ENCODE data around the gene NUDT8.

NUDT8 gene

GRCh38 chr11:67670316-67671210, 40.8 kb upstream of the NUDT8 start:
- CTCF ChIA-PET, result interaction anchor here (0.7 to 2.3 kb wide), 2 partner anchors 9 to 39 kb away, joined by 3 to 8 read pairs; no protein-coding TSS in a partner anchor
- Histone ChIP-seq H3K27ac (ENCODE audit: insufficient read depth in 1 of 2, low read depth in 1 of 2, low read length in 2 of 2, poor library complexity in 1 of 2, severe bottlenecking in 2 of 2) (no peak overlapping the region), H3K4me1 (ENCODE audit: control extremely low read depth in 1 of 4, control insufficient read depth in 4 of 4, insufficient read depth in 4 of 4, low read length in 3 of 4) (no peaks in the 10 kb centered on the region), H3K9me3 (ENCODE audit: control extremely low read depth in 1 of 5, control insufficient read depth in 4 of 5, insufficient read depth in 2 of 5, low read depth in 1 of 5, low read length in 4 of 5) (no peaks in the 10 kb centered on the region), H3K27me3 (replicated peaks in 2 of 5; ENCODE audit: control insufficient read depth in 4 of 5, insufficient read depth in 5 of 5, low read length in 4 of 5) (no peaks in the 10 kb centered on the region), H3K4me3 (ENCODE audit: control insufficient read depth in 1 of 7, extremely low read depth in 1 of 7, insufficient read depth in 4 of 7, low read depth in 2 of 7, low read length in 6 of 7) (no peak overlapping the region), H3K36me3 (ENCODE audit: control insufficient read depth in 4 of 4, insufficient read depth in 4 of 4, low read length in 3 of 4) (no peaks in the 10 kb centered on the region)
- DNase-seq, result no peak
- POLR2A ChIA-PET, result no interaction called here
- WGBS (ENCODE audit: insufficient coverage), result 90% methylated on average over 18 of the region's 23 CpGs

DNA sequence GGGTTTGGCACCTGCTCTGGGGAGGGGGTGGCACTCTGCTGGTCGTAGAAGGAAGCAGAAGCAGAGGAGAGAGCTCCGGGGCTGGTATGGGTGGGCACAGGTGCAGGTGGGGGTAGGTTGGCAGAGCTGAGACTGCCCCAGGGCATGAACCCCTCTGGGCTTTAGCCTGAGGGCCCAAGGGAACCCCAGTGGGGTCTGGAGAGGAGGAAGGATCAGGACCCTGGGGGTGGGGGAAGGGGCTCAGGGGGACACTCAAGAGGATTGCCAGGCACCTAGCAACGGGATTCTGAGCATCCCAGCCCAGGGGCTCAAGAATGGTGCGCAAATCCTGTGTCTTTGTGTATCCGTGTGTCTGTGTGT, 38.4 kb upstream of the NUDT8 start:
- no peak overlapping the region for H3K4me3 ChIP-seq (ENCODE audit: control insufficient read depth in 1 of 7, extremely low read depth in 1 of 7, insufficient read depth in 4 of 7, low read depth in 2 of 7, low read length in 6 of 7)
- DNase-seq, result no peak
- 63% methylated on average over 4 of the region's 5 CpGs for WGBS (ENCODE audit: insufficient coverage)
- CTCF ChIA-PET, result interaction anchor here (1.3 to 3.2 kb wide), 2 partner anchors 20 to 38 kb away, joined by 6 to 15 read pairs; partner anchors contain the start of gene NUDT8
- POLR2A ChIA-PET, result no interaction called here
- H3K27me3 ChIP-seq (replicated peaks in 2 of 5; ENCODE audit: control insufficient read depth in 4 of 5, insufficient read depth in 5 of 5, low read length in 4 of 5), result no peaks in the 10 kb centered on the region
- H3K36me3 ChIP-seq (ENCODE audit: control insufficient read depth in 4 of 4, insufficient read depth in 4 of 4, low read length in 3 of 4), result no peaks in the 10 kb centered on the region
- H3K9me3 ChIP-seq (ENCODE audit: control extremely low read depth in 1 of 5, control insufficient read depth in 4 of 5, insufficient read depth in 2 of 5, low read depth in 1 of 5, low read length in 4 of 5), result no peaks in the 10 kb centered on the region
- H3K4me1 ChIP-seq (ENCODE audit: control extremely low read depth in 1 of 4, control insufficient read depth in 4 of 4, insufficient read depth in 4 of 4, low read length in 3 of 4), result no peaks in the 10 kb centered on the region
- no peak overlapping the region for H3K27ac ChIP-seq (ENCODE audit: insufficient read depth in 1 of 2, low read depth in 1 of 2, low read length in 2 of 2, poor library complexity in 1 of 2, severe bottlenecking in 2 of 2)

DNA sequence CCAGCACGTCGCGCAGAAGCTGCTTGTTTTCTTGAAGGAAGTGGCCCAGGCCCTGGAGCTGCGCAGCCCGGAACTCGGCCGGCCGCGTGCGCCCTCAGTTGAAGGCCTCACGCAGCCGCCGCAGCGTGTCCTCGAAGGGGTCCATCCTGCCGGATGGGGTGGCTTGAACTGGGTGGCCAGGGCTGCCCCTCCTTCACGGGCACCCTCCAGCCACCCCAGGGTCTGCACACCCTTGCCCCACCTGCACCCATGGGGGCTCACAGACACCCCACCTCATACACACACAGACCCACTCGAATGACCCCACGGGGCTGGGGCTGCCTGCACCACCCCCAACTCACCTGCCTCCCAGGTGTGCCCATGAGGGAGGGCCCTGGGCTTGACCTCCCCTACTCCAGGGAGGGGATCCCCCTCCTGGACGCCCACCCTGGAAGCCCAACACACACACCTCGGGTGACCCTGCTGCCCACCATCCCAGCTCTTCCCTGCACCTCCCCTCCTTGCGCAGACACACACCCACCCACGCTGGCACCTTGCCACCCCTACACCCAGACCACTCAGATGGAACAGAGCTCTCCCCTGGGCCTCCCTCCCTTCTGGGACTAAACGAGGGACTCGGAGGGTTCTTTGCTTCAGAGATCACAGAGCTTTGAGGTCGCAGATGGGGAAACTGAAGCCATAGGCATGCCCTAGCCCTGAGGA, 37.9 kb upstream of the NUDT8 start:
- H3K36me3 ChIP-seq (ENCODE audit: control insufficient read depth in 4 of 4, insufficient read depth in 4 of 4, low read length in 3 of 4), result no peaks in the 10 kb centered on the region
- H3K27me3 ChIP-seq (replicated peaks in 2 of 5; ENCODE audit: control insufficient read depth in 4 of 5, insufficient read depth in 5 of 5, low read length in 4 of 5), result no peaks in the 10 kb centered on the region
- ChIA-PET CTCF (interaction anchor here (1.3 to 3.2 kb wide), 3 partner anchors 9 to 38 kb away, joined by 5 to 15 read pairs (median 6); partner anchors contain the start of gene NUDT8), POLR2A (no interaction called here)
- H3K9me3 ChIP-seq (ENCODE audit: control extremely low read depth in 1 of 5, control insufficient read depth in 4 of 5, insufficient read depth in 2 of 5, low read depth in 1 of 5, low read length in 4 of 5), result no peaks in the 10 kb centered on the region
- no peak overlapping the region for H3K4me3 ChIP-seq (ENCODE audit: control insufficient read depth in 1 of 7, extremely low read depth in 1 of 7, insufficient read depth in 4 of 7, low read depth in 2 of 7, low read length in 6 of 7)
- peak in 2 of 3 donors; percentile 33 to 38 for DNase-seq
- WGBS (ENCODE audit: insufficient coverage), result 93% methylated on average over 13 of the region's 26 CpGs
- no peak overlapping the region for H3K27ac ChIP-seq (ENCODE audit: insufficient read depth in 1 of 2, low read depth in 1 of 2, low read length in 2 of 2, poor library complexity in 1 of 2, severe bottlenecking in 2 of 2)
- H3K4me1 ChIP-seq (ENCODE audit: control extremely low read depth in 1 of 4, control insufficient read depth in 4 of 4, insufficient read depth in 4 of 4, low read length in 3 of 4), result no peaks in the 10 kb centered on the region

DNA sequence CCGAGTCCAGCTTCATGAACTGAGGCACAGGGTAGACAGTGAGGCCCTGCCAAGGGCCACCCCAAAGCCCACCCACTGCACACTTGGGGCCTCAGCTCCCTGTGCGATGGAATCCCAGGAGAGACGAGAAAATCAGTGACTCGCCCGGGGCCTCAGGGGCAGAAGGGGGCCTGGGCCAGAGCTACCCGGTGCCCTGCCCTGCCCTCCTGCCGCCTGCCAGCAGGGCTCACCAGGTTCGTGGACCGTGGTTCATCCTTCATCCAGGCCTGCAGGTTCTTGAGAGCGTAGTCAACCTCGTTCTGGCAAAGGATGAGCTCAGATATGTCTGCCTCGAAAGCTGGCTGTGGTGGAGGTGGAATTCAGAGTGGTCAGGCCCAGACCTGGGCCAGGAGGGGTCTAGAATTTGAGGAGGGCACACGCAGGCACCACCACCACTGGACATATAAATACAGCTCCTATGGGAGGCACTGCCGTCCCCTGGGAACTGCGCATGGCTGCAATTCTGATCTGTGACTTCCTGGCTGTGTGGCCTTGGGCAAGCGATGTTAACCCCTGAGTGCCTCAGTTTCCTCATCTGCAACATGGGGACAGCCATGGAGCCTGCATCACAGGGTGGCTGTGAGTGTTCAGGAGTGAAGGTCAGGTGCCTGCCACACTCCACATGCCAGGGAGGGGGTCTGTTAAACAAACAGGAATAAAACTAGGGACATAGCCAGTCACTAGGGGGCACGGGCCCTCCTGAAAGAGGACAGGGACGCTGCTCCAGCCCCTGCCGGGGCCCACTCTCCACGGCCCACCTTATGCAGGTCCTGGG, 37.1 kb upstream of the NUDT8 start:
- no peaks in the 10 kb centered on the region for H3K36me3 ChIP-seq (ENCODE audit: control insufficient read depth in 4 of 4, insufficient read depth in 4 of 4, low read length in 3 of 4)
- ChIA-PET CTCF (interaction anchor here (0.9 to 3.2 kb wide), 7 partner anchors 8 to 44 kb away, joined by 3 to 15 read pairs (median 5); partner anchors contain the start of gene NUDT8), POLR2A (no interaction called here)
- 85% methylated on average over 18 of the region's 20 CpGs for WGBS (ENCODE audit: insufficient coverage)
- H3K4me1 ChIP-seq (ENCODE audit: control extremely low read depth in 1 of 4, control insufficient read depth in 4 of 4, insufficient read depth in 4 of 4, low read length in 3 of 4), result no peaks in the 10 kb centered on the region
- H3K4me3 ChIP-seq (ENCODE audit: control insufficient read depth in 1 of 7, extremely low read depth in 1 of 7, insufficient read depth in 4 of 7, low read depth in 2 of 7, low read length in 6 of 7), result no peak overlapping the region
- H3K9me3 ChIP-seq (ENCODE audit: control extremely low read depth in 1 of 5, control insufficient read depth in 4 of 5, insufficient read depth in 2 of 5, low read depth in 1 of 5, low read length in 4 of 5), result no peaks in the 10 kb centered on the region
- H3K27ac ChIP-seq (ENCODE audit: insufficient read depth in 1 of 2, low read depth in 1 of 2, low read length in 2 of 2, poor library complexity in 1 of 2, severe bottlenecking in 2 of 2), result no peak overlapping the region
- DNase-seq, result no peak
- H3K27me3 ChIP-seq (replicated peaks in 2 of 5; ENCODE audit: control insufficient read depth in 4 of 5, insufficient read depth in 5 of 5, low read length in 4 of 5), result no peaks in the 10 kb centered on the region

GRCh38 chr11:67666303-67666645, 36.5 kb upstream of the NUDT8 start:
- no peaks in the 10 kb centered on the region for H3K36me3 ChIP-seq (ENCODE audit: control insufficient read depth in 4 of 4, insufficient read depth in 4 of 4, low read length in 3 of 4)
- 90% methylated on average over 11 of the region's 11 CpGs for WGBS (ENCODE audit: insufficient coverage)
- no peaks in the 10 kb centered on the region for H3K9me3 ChIP-seq (ENCODE audit: control extremely low read depth in 1 of 5, control insufficient read depth in 4 of 5, insufficient read depth in 2 of 5, low read depth in 1 of 5, low read length in 4 of 5)
- no peak overlapping the region for H3K27ac ChIP-seq (ENCODE audit: insufficient read depth in 1 of 2, low read depth in 1 of 2, low read length in 2 of 2, poor library complexity in 1 of 2, severe bottlenecking in 2 of 2)
- CTCF ChIA-PET, result interaction anchor here (0.9 to 3.2 kb wide), 6 partner anchors 8 to 43 kb away, joined by 3 to 15 read pairs (median 4); no protein-coding TSS in a partner anchor
- POLR2A ChIA-PET, result no interaction called here
- DNase-seq, result no peak
- no peak overlapping the region for H3K4me3 ChIP-seq (ENCODE audit: control insufficient read depth in 1 of 7, extremely low read depth in 1 of 7, insufficient read depth in 4 of 7, low read depth in 2 of 7, low read length in 6 of 7)
- no peaks in the 10 kb centered on the region for H3K27me3 ChIP-seq (replicated peaks in 2 of 5; ENCODE audit: control insufficient read depth in 4 of 5, insufficient read depth in 5 of 5, low read length in 4 of 5)
- no peaks in the 10 kb centered on the region for H3K4me1 ChIP-seq (ENCODE audit: control extremely low read depth in 1 of 4, control insufficient read depth in 4 of 4, insufficient read depth in 4 of 4, low read length in 3 of 4)

DNA sequence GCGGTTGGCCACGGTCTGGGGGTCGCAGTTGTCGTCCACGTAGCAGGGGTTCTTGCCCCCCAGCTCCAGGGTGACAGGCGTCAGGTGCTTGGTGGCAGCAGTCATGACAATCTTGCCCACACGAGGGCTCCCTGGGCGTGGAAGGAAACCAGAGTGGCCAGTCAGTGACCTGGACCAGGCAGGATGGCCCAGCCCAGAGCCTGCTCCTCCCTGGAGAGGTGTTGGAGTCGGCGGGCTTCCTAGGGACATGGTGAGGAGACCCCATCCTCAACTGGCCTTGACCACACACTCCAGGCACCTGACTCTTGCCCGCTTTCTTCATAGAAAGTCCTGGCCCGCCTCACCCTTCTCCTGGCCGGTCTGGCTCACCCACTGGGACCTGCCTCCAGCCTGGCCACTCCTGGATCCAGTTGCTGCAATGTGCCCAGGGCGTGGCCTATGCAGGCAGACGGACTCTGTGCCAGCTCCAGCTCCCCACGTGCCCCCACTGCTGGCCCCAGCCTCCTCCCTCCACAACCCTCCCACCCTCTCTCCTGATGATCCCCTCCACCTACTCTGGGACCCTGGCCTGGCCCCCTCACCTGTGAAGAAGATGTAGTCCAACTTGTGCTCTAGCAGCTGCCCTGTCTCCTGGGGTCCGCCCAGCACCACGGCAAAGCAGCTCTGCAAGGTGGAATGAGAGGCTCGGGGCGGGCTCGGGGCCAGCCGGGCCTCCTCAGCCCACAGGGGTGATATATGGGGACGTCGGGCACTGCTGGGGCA, 36.0 kb upstream of the NUDT8 start:
- no peaks in the 10 kb centered on the region for H3K9me3 ChIP-seq (ENCODE audit: control extremely low read depth in 1 of 5, control insufficient read depth in 4 of 5, insufficient read depth in 2 of 5, low read depth in 1 of 5, low read length in 4 of 5)
- no peak overlapping the region for H3K27ac ChIP-seq (ENCODE audit: insufficient read depth in 1 of 2, low read depth in 1 of 2, low read length in 2 of 2, poor library complexity in 1 of 2, severe bottlenecking in 2 of 2)
- no peaks in the 10 kb centered on the region for H3K36me3 ChIP-seq (ENCODE audit: control insufficient read depth in 4 of 4, insufficient read depth in 4 of 4, low read length in 3 of 4)
- ChIA-PET POLR2A (no interaction called here), CTCF (interaction anchor here (0.7 to 3.2 kb wide), 10 partner anchors 7 to 43 kb away, joined by 3 to 15 read pairs (median 3); partner anchors contain the start of gene TBX10)
- H3K4me3 ChIP-seq (ENCODE audit: control insufficient read depth in 1 of 7, extremely low read depth in 1 of 7, insufficient read depth in 4 of 7, low read depth in 2 of 7, low read length in 6 of 7), result no peak overlapping the region
- no peaks in the 10 kb centered on the region for H3K4me1 ChIP-seq (ENCODE audit: control extremely low read depth in 1 of 4, control insufficient read depth in 4 of 4, insufficient read depth in 4 of 4, low read length in 3 of 4)
- 85% methylated on average over 24 of the region's 24 CpGs for WGBS (ENCODE audit: insufficient coverage)
- no peaks in the 10 kb centered on the region for H3K27me3 ChIP-seq (replicated peaks in 2 of 5; ENCODE audit: control insufficient read depth in 4 of 5, insufficient read depth in 5 of 5, low read length in 4 of 5)
- no peak for DNase-seq

Measured in common myeloid progenitor, CD34-positive (primary cell).